GM12878 (cell line): Measurements from ENCODE around the gene PITRM1. TPM values are rescaled to one million over a fixed set of nuclear protein-coding genes. Genes with fewer than 3 reads are reported as not detected.

Experiments used
- ATAC-seq: fragments of 200-7000 bp; cut with Tn5 transposase; 3 replicates; pipeline ENCODE4 v1.9.1; 2020; ENCODE audit warnings: mild to moderate bottlenecking, moderate library complexity
- BruUV-seq: library from RNA; stranded (reverse); fragments of 400-500 nt; replicated peaks from 2 replicates; lab custom pipeline; 2021; lab: Mats Ljungman, UMichigan
- CTCF ChIA-PET: fragments of 300-600 bp; sonication (Branson Sonifier 250); formaldehyde crosslinking; extraction: SDS; loops from one replicate; lab custom pipeline; 2021; ENCODE audit warnings: inconsistent platforms; lab: Yijun Ruan, JAX
- POLR2A ChIA-PET: fragments of 350-600 bp; formaldehyde crosslinking; extraction: SDS; loops from one replicate; lab custom pipeline; 2021; ENCODE audit warnings: inconsistent platforms; lab: Charles Lee
- RAD21 ChIA-PET: fragments of 300-600 bp; sonication (Branson Sonifier 250); formaldehyde crosslinking; loops from one replicate; lab custom pipeline; 2023; ENCODE audit warnings: antibody characterized with exemption; ENCODE audit not compliant: unreplicated experiment; lab: Charles Lee
- SMC1A ChIA-PET: fragments of 300-600 bp; sonication (Branson Sonifier 250); formaldehyde crosslinking; loops from one replicate; lab custom pipeline; 2023; ENCODE audit not compliant: unreplicated experiment, uncharacterized antibody; lab: Charles Lee
- DNase-seq: peaks from one replicate; pipeline ENCODE4 v3.0.0-alpha.2; 2011; ENCODE audit warnings: low read depth, low spot score
- FAIRE-seq: peaks from 3 replicates; lab custom pipeline; 2011; peaks lifted over from hg19 to GRCh38; lab: Jason Lieb, UNC
- H2AFZ ChIP-seq: 2 replicates; pipeline ENCODE4 v1.6.0; 2011; ENCODE audit warnings: low read depth, low read length, control low read depth; ENCODE audit not compliant: control insufficient read depth
- H3K27ac ChIP-seq: 2 replicates; pipeline ENCODE4 v1.5.1; 2011; ENCODE audit warnings: control low read depth; ENCODE audit not compliant: control insufficient read depth, insufficient read depth
- H3K27me3 ChIP-seq, 2 experiments: replicated peaks in 1 of 2; 2 replicates each; pipeline versions ENCODE4 v1.6.0 to v1.6.1; 2011; ENCODE audit warnings: low read length in 1 of 2; ENCODE audit not compliant: control insufficient read depth in 2 of 2, insufficient read depth in 2 of 2
- H3K36me3 ChIP-seq, 2 experiments: 2 replicates each; pipeline ENCODE4 v1.5.1; 2011; ENCODE audit warnings: low read length in 1 of 2; ENCODE audit not compliant: control insufficient read depth in 2 of 2, insufficient read depth in 2 of 2
- H3K4me1 ChIP-seq: 2 replicates; pipeline ENCODE4 v1.6.1; 2011; ENCODE audit warnings: mild to moderate bottlenecking, low read length, moderate library complexity, mixed read lengths; ENCODE audit not compliant: control insufficient read depth, insufficient read depth
- H3K4me2 ChIP-seq: 2 replicates; pipeline ENCODE4 v1.6.0; 2011; ENCODE audit warnings: control low read depth; ENCODE audit not compliant: control insufficient read depth, insufficient read depth
- H3K4me3 ChIP-seq: fragments of 200-600 bp; sonication (generic); 2 replicates; pipeline ENCODE4 v1.5.1; 2016
- H3K79me2 ChIP-seq: 2 replicates; pipeline ENCODE4 v1.6.0; 2011; ENCODE audit warnings: low read length; ENCODE audit not compliant: control insufficient read depth, insufficient read depth
- H3K9ac ChIP-seq: 2 replicates; pipeline ENCODE4 v1.8.0; 2011; ENCODE audit warnings: low read length, control low read depth, mixed read lengths; ENCODE audit not compliant: control insufficient read depth, insufficient read depth
- H3K9me3 ChIP-seq: replicated peaks from 3 replicates; pipeline ENCODE4 v1.5.1; 2011; ENCODE audit warnings: mild to moderate bottlenecking, low read length; ENCODE audit not compliant: control insufficient read depth, insufficient read depth
- H4K20me1 ChIP-seq: 2 replicates; pipeline ENCODE4 v1.6.0; 2011; ENCODE audit not compliant: control insufficient read depth, insufficient read depth
- PBX3 ChIP-seq: IDR thresholded peaks from 2 replicates; pipeline ENCODE4 v1.6.1; 2011; ENCODE audit warnings: mild to moderate bottlenecking, low read depth, low read length, moderate library complexity; ENCODE audit not compliant: insufficient replicate concordance
- RBBP5 ChIP-seq: fragments of 200-600 bp; sonication (generic); conservative IDR thresholded peaks from 2 replicates; pipeline ENCODE4 v1.6.1; 2016
- WGBS: methylation state at CpG from one replicate; pipeline ENCODE4 v1.1.6; 2016; ENCODE audit warnings: low lambda C conversion rate; ENCODE audit not compliant: insufficient replicate concordance, insufficient coverage; ENCODE audit errors: missing lambda C conversion rate; 5-methylcytosine and 5-hydroxymethylcytosine counted together
- in situ Hi-C: fragments of 300-500 bp; cut with MboI; formaldehyde crosslinking; loops from 9 replicates; pipeline ENCODE4 v1.14.3; 2018; ENCODE audit warnings: mixed read lengths
- intact Hi-C: fragments of 100-400 bp; cut with micrococcal nuclease; formaldehyde crosslinking; loops from one replicate; pipeline ENCODE4 v1.14.2; 2022; ENCODE audit not compliant: unreplicated experiment
- polyA plus RNA-seq, 11 experiments: library from polyadenylated mRNA; depleted of rRNA in 4 of 11; unstranded in 6 of 11; stranded (reverse) in 5 of 11; fragments of >200 nt; fragmentation: Nextera tagmentation in 4 of 11; fragmentation: Illumina TruSeq in 1 of 11; extraction: Ambion mirVana in 4 of 11; extraction: Trizol in 1 of 11; gene quantifications; 1 replicate in 1 of 11; 2 replicates in 10 of 11; pipeline versions ENCODE4 v1.2.1 to v1.2.3, GENCODE V29; 2011 to 2016; ENCODE audit warnings: inconsistent platforms in 2 of 11, missing spikeins in 2 of 11, low read depth in 1 of 11
- total RNA-seq, 4 experiments: library from RNA; depleted of rRNA in 3 of 4; stranded (reverse); fragments of >200 nt in 3 of 4; fragmentation: Illumina TruSeq in 1 of 4; extraction: Trizol in 1 of 4; gene quantifications; 2 replicates each; pipeline versions ENCODE4 v1.2.1 to v1.2.3, GENCODE V29; 2013 to 2021

PITRM1 gene
- total and polyA plus RNA-seq, 10 of the 15 experiments (the other 5 are each of a cell fraction or from before 2014, with no cell fraction given): 15.5 to 53.0 (median 45.0) TPM

GRCh38 chr10:3159152-3159551 is 13.4 kb downstream of the PITRM1 start:
- CTCF ChIA-PET: no interaction called here
- Histone ChIP-seq H3K27ac (no peak overlapping the region), H3K9ac (no peak overlapping the region), H3K27me3 (no peaks in the 10 kb centered on the region), H3K36me3 (peaks cover 6 to 19% of the 10 kb centered on the region in 2 experiments), H2AFZ (no peak overlapping the region), H3K9me3 (no peaks in the 10 kb centered on the region), H4K20me1 (no peaks in the 10 kb centered on the region), H3K4me2 (no peak overlapping the region), H3K4me3 (no peak overlapping the region), H3K4me1 (no peaks in the 10 kb centered on the region), H3K79me2 (no peaks in the 10 kb centered on the region)
- RAD21 ChIA-PET: no interaction called here
- intact Hi-C loops: no loop called here
- SMC1A ChIA-PET: no interaction called here
- no peak for FAIRE-seq
- no peak for DNase-seq
- in situ Hi-C loops: no loop called here
- POLR2A ChIA-PET: no interaction called here
- ATAC-seq: no peak
- 92% methylated on average over 10 of the region's 10 CpGs for WGBS
- no TSS peak for BruUV-seq
- TF ChIP-seq RBBP5: no peak
- TF ChIP-seq, all 136 proteins: peak for 0

GRCh38 chr10:3154666-3155065 is 17.9 kb downstream of the PITRM1 start:
- no peak overlapping the region for H3K27ac ChIP-seq
- H3K4me1 ChIP-seq: no peaks in the 10 kb centered on the region
- no peaks in the 10 kb centered on the region for H3K9me3 ChIP-seq
- no peak overlapping the region for H3K4me2 ChIP-seq
- FAIRE-seq (no peak), DNase-seq (no peak), ATAC-seq (no peak)
- ChIA-PET POLR2A (no interaction called here), RAD21 (no interaction called here), CTCF (no interaction called here), SMC1A (no interaction called here)
- no peaks in the 10 kb centered on the region for H3K27me3 ChIP-seq
- no peak overlapping the region for H2AFZ ChIP-seq
- 92% methylated on average over 9 of the region's 10 CpGs for WGBS
- TF ChIP-seq PBX3: no peak
- H3K79me2 ChIP-seq: no peaks in the 10 kb centered on the region
- no TSS peak for BruUV-seq
- peaks cover 11 to 26% of the 10 kb centered on the region in 2 experiments for H3K36me3 ChIP-seq
- no peak overlapping the region for H3K4me3 ChIP-seq
- intact Hi-C loops (no loop called here), in situ Hi-C loops (no loop called here)
- no peaks in the 10 kb centered on the region for H4K20me1 ChIP-seq
- no peak overlapping the region for H3K9ac ChIP-seq
